PC-9 (cell line): ENCODE measurements around the gene ZDHHC21. TPM values are rescaled to one million over a fixed set of nuclear protein-coding genes. Genes with fewer than 3 reads are reported as not detected.

Source experiments
- BruUV-seq: library from RNA; stranded (reverse); fragments of 400-500 nt; replicated peaks from 2 replicates; lab custom pipeline; 2021; lab: Mats Ljungman, UMichigan
- CTCF ChIA-PET: fragments of 300-600 bp; sonication (Branson Sonifier 250); formaldehyde crosslinking; loops from one replicate; lab custom pipeline; 2022; ENCODE audit warnings: antibody characterized with exemption; lab: Charles Lee
- POLR2A ChIA-PET: fragments of 300-600 bp; sonication (Branson Sonifier 250); formaldehyde crosslinking; loops from one replicate; lab custom pipeline; 2022; ENCODE audit warnings: antibody characterized with exemption; ENCODE audit not compliant: unreplicated experiment; lab: Charles Lee
- DNase-seq, 2 experiments: peaks; one replicate each; pipeline versions ENCODE4 v3.0.0 to v3.0.0-alpha.2; 2015 to 2022; ENCODE audit warnings: mixed read lengths in 1 of 2
- H2AFZ ChIP-seq: fragments of 200-600 bp; sonication (generic); 2 replicates; pipeline ENCODE4 v1.8.1; 2017; ENCODE audit warnings: antibody characterized with exemption
- H3F3A ChIP-seq: fragments of 200-600 bp; sonication (generic); 2 replicates; pipeline ENCODE4 v1.8.1; 2017; ENCODE audit warnings: antibody characterized with exemption, mild to moderate bottlenecking, low read depth; ENCODE audit not compliant: insufficient read depth
- H3K27ac ChIP-seq: fragments of 200-600 bp; sonication (generic); 2 replicates; pipeline ENCODE4 v1.6.1; 2016; ENCODE audit warnings: mixed run types
- H3K27me3 ChIP-seq: fragments of 200-600 bp; sonication (generic); 2 replicates; pipeline ENCODE4 v1.6.1; 2016; ENCODE audit warnings: low read depth, mixed run types; ENCODE audit not compliant: insufficient read depth
- H3K36me3 ChIP-seq: fragments of 200-600 bp; sonication (generic); 2 replicates; pipeline ENCODE4 v1.6.1; 2016; ENCODE audit warnings: low read depth, mixed run types
- H3K4me1 ChIP-seq: fragments of 200-600 bp; sonication (generic); replicated peaks from 2 replicates; pipeline ENCODE4 v1.6.1; 2016; ENCODE audit warnings: mixed run types; ENCODE audit not compliant: insufficient read depth
- H3K4me2 ChIP-seq: fragments of 200-600 bp; sonication (generic); 2 replicates; pipeline ENCODE4 v1.6.1; 2017; ENCODE audit warnings: mixed run types
- H3K4me3 ChIP-seq: fragments of 200-600 bp; sonication (generic); 2 replicates; pipeline ENCODE4 v1.6.1; 2016; ENCODE audit warnings: mixed run types
- H3K79me2 ChIP-seq: fragments of 200-600 bp; sonication (generic); 2 replicates; pipeline ENCODE4 v1.6.1; 2017; ENCODE audit warnings: low read depth, mixed run types
- H3K9me2 ChIP-seq: fragments of 200-600 bp; sonication (generic); 2 replicates; pipeline ENCODE4 v1.8.1; 2017; ENCODE audit warnings: mild to moderate bottlenecking; ENCODE audit not compliant: insufficient read depth
- H3K9me3 ChIP-seq: fragments of 200-600 bp; sonication (generic); 2 replicates; pipeline ENCODE4 v1.8.1; 2016; ENCODE audit warnings: low read depth; ENCODE audit not compliant: insufficient read depth
- H4K20me1 ChIP-seq: fragments of 200-600 bp; sonication (generic); 2 replicates; pipeline ENCODE4 v1.8.1; 2017; ENCODE audit not compliant: insufficient read depth
- EZH2 ChIP-seq: fragments of 200-600 bp; sonication (generic); IDR thresholded peaks from 2 replicates; pipeline ENCODE4 v1.8.0; 2017; ENCODE audit warnings: antibody characterized with exemption, low read depth
- intact Hi-C: fragments of 100-400 bp; cut with micrococcal nuclease; formaldehyde crosslinking; loops from one replicate; pipeline ENCODE4 v1.10.0; 2022; ENCODE audit not compliant: unreplicated experiment
- total RNA-seq: library from RNA; stranded (reverse); gene quantifications from 2 replicates; pipeline ENCODE4 v1.2.3, GENCODE V29; 2021
- TF ChIP-seq, protein P1 (sequence below): fragments of 200-600 bp; sonication (generic); conservative IDR thresholded peaks from 2 replicates; pipeline ENCODE4 v1.6.1; 2017; ENCODE audit warnings: mixed run types, antibody characterized with exemption, mild to moderate bottlenecking, moderate library complexity

The ZDHHC21 gene
- total RNA-seq, 1 experiment from 2014 or later: 5.3 TPM

GRCh38 chr9:14597171-14597799 lies 95.9 kb downstream of the ZDHHC21 start:
- TF ChIP-seq EZH2: no peak
- TF ChIP-seq, protein P1, sequence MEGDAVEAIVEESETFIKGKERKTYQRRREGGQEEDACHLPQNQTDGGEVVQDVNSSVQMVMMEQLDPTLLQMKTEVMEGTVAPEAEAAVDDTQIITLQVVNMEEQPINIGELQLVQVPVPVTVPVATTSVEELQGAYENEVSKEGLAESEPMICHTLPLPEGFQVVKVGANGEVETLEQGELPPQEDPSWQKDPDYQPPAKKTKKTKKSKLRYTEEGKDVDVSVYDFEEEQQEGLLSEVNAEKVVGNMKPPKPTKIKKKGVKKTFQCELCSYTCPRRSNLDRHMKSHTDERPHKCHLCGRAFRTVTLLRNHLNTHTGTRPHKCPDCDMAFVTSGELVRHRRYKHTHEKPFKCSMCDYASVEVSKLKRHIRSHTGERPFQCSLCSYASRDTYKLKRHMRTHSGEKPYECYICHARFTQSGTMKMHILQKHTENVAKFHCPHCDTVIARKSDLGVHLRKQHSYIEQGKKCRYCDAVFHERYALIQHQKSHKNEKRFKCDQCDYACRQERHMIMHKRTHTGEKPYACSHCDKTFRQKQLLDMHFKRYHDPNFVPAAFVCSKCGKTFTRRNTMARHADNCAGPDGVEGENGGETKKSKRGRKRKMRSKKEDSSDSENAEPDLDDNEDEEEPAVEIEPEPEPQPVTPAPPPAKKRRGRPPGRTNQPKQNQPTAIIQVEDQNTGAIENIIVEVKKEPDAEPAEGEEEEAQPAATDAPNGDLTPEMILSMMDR: no peak
- H3K27ac ChIP-seq: no peak overlapping the region
- no peaks in the 10 kb centered on the region for H3K27me3 ChIP-seq
- no peak for DNase-seq
- no peaks in the 10 kb centered on the region for H3K9me2 ChIP-seq
- H3F3A ChIP-seq: no peaks in the 10 kb centered on the region
- H3K9me3 ChIP-seq: no peaks in the 10 kb centered on the region
- BruUV-seq: no TSS peak
- no peaks in the 10 kb centered on the region for H4K20me1 ChIP-seq
- no peaks in the 10 kb centered on the region for H3K36me3 ChIP-seq
- H3K4me3 ChIP-seq: no peak overlapping the region
- ChIA-PET CTCF (no interaction called here), POLR2A (no interaction called here)
- 0 out of 2 replicates have a peak, but pooled peaks cover 5% of the 10 kb centered on the region for H3K4me1 ChIP-seq
- no peak overlapping the region for H2AFZ ChIP-seq
- no peaks in the 10 kb centered on the region for H3K79me2 ChIP-seq
- H3K4me2 ChIP-seq: no peak overlapping the region
- intact Hi-C loops: no loop called here

DNA sequence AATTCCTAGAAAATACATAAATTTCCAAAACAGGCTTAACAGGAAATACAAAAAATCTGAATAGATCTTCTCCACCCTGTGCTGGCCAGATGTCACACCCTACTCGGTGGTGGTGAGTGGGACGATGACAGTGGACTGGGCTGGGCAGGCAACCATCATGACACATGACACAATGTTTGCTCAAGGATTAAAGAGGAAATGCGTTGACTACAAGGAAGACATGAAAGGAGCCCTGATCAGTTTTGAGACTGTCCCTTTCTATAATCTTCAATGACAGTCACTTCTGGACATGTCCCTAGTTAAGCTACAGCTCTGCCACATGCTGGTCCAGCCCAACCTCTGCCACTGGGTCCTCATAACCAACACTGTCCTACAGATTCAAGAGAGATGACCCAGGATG lies 99.8 kb downstream of the ZDHHC21 start:
- DNase-seq: peak; percentile 9 to 36
- POLR2A ChIA-PET: no interaction called here
- no peak overlapping the region for H3K27ac ChIP-seq
- H3K4me3 ChIP-seq: no peak overlapping the region
- no peaks in the 10 kb centered on the region for H3K36me3 ChIP-seq
- TF ChIP-seq, protein P1: no peak
- TF ChIP-seq EZH2: no peak
- BruUV-seq: no TSS peak
- H3K79me2 ChIP-seq: no peaks in the 10 kb centered on the region
- no peak overlapping the region for H3K4me2 ChIP-seq
- CTCF ChIA-PET: no interaction called here
- no peaks in the 10 kb centered on the region for H3K27me3 ChIP-seq
- H4K20me1 ChIP-seq: no peaks in the 10 kb centered on the region
- intact Hi-C loops: no loop called here
- H2AFZ ChIP-seq: no peak overlapping the region
- H3K4me1 ChIP-seq: 0 out of 2 replicates have a peak, but pooled peaks cover 5% of the 10 kb centered on the region
- H3K9me3 ChIP-seq: no peaks in the 10 kb centered on the region
- H3K9me2 ChIP-seq: no peaks in the 10 kb centered on the region
- no peaks in the 10 kb centered on the region for H3F3A ChIP-seq

GRCh38 chr9:14591411-14591810 lies 101.8 kb downstream of the ZDHHC21 start:
- no peaks in the 10 kb centered on the region for H3K9me2 ChIP-seq
- H3K4me1 ChIP-seq: 0 out of 2 replicates have a peak, but pooled peaks cover 5% of the 10 kb centered on the region
- no peak overlapping the region for H3K4me2 ChIP-seq
- no TSS peak for BruUV-seq
- H2AFZ ChIP-seq: no peak overlapping the region
- H3K27me3 ChIP-seq: no peaks in the 10 kb centered on the region
- H3K27ac ChIP-seq: no peak overlapping the region
- H3K79me2 ChIP-seq: no peaks in the 10 kb centered on the region
- no peaks in the 10 kb centered on the region for H3K36me3 ChIP-seq
- TF ChIP-seq EZH2: no peak
- TF ChIP-seq, protein P1: no peak
- CTCF ChIA-PET: no interaction called here
- H4K20me1 ChIP-seq: no peaks in the 10 kb centered on the region
- H3K4me3 ChIP-seq: no peak overlapping the region
- intact Hi-C loops: no loop called here
- no peaks in the 10 kb centered on the region for H3K9me3 ChIP-seq
- POLR2A ChIA-PET: no interaction called here
- DNase-seq: no peak
- no peaks in the 10 kb centered on the region for H3F3A ChIP-seq
